ENCODE data around the gene GRIN1.
"Not testable (repeated sequence)": the region's sequence is repeated elsewhere in the genome, so short reads cannot be mapped to it uniquely, and the experiment has no call there.

The GRIN1 gene

GRCh38 chr9:137121927-137122795 is 16.8 kb upstream of the GRIN1 start:
- not testable (repeated sequence) for H3K36me3 ChIP-seq (ENCODE audit: control insufficient read depth in 2 of 2, insufficient read depth in 2 of 2, low read length in 2 of 2); H3K4me3 ChIP-seq (ENCODE audit: low read length in 2 of 2); H3K4me1 ChIP-seq (ENCODE audit: control insufficient read depth in 2 of 2, insufficient read depth in 2 of 2, low read length in 2 of 2); H3K9ac ChIP-seq (ENCODE audit: low read depth in 1 of 2, low read length in 2 of 2); H3K9me3 ChIP-seq (ENCODE audit: control insufficient read depth in 2 of 2, low read length in 2 of 2); H3K27me3 ChIP-seq (ENCODE audit: control insufficient read depth in 2 of 2, insufficient read depth in 2 of 2, low read length in 2 of 2); H3K27ac ChIP-seq (ENCODE audit: low read depth in 2 of 2, low read length in 2 of 2)

- H3K4me1 ChIP-seq (ENCODE audit: control insufficient read depth in 2 of 2, insufficient read depth in 2 of 2, low read length in 2 of 2): peaks cover 10 to 11% of the 10 kb centered on the region in 2 donors
- not testable (repeated sequence) for H3K27ac ChIP-seq (ENCODE audit: low read depth in 2 of 2, low read length in 2 of 2); H3K27me3 ChIP-seq (ENCODE audit: control insufficient read depth in 2 of 2, insufficient read depth in 2 of 2, low read length in 2 of 2); H3K4me3 ChIP-seq (ENCODE audit: low read length in 2 of 2); H3K9ac ChIP-seq (ENCODE audit: low read depth in 1 of 2, low read length in 2 of 2); H3K36me3 ChIP-seq (ENCODE audit: control insufficient read depth in 2 of 2, insufficient read depth in 2 of 2, low read length in 2 of 2); H3K9me3 ChIP-seq (ENCODE audit: control insufficient read depth in 2 of 2, low read length in 2 of 2)
Measured at GRCh38 chr9:137122796-137123467, 16.0 kb upstream of the GRIN1 start.

- no peak overlapping the region for H3K9ac ChIP-seq (ENCODE audit: low read depth in 1 of 2, low read length in 2 of 2)
- no peaks in the 10 kb centered on the region for H3K36me3 ChIP-seq (ENCODE audit: control insufficient read depth in 2 of 2, insufficient read depth in 2 of 2, low read length in 2 of 2)
- no peak overlapping the region for H3K4me3 ChIP-seq (ENCODE audit: low read length in 2 of 2)
- no peak overlapping the region for H3K27ac ChIP-seq (ENCODE audit: low read depth in 2 of 2, low read length in 2 of 2)
- no peaks in the 10 kb centered on the region for H3K27me3 ChIP-seq (ENCODE audit: control insufficient read depth in 2 of 2, insufficient read depth in 2 of 2, low read length in 2 of 2)
- no peaks in the 10 kb centered on the region for H3K9me3 ChIP-seq (ENCODE audit: control insufficient read depth in 2 of 2, low read length in 2 of 2)
- peaks cover 13 to 16% of the 10 kb centered on the region in 2 donors for H3K4me1 ChIP-seq (ENCODE audit: control insufficient read depth in 2 of 2, insufficient read depth in 2 of 2, low read length in 2 of 2)
Measured at GRCh38 chr9:137123468-137123837, 15.5 kb upstream of the GRIN1 start.

DNA sequence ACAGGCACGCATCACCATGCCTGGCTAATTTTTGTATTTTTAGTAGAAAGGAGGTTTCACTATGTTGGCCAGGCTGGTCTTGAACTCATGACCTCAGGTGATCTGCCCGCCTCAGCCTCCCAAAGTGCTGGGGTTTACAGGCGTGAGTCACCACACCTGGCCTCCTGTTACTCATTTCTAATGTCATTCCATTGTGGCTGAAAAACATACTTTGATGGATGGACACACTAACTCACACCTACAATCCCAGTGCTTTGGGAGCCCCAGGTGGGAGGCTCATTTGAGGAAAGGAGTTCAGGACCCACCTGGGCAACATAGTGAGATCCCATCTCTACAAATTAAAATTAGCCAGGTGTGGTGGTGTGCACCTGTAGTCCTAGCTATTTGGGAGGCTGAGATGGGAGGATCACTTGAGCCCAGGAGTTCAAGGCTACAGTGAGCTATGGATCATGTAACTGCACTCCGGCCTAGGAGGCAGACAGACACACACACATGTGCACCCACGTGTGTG is 14.9 kb upstream of the GRIN1 start:
- not testable (repeated sequence) for H3K27me3 ChIP-seq (ENCODE audit: control insufficient read depth in 2 of 2, insufficient read depth in 2 of 2, low read length in 2 of 2); H3K36me3 ChIP-seq (ENCODE audit: control insufficient read depth in 2 of 2, insufficient read depth in 2 of 2, low read length in 2 of 2); H3K9me3 ChIP-seq (ENCODE audit: control insufficient read depth in 2 of 2, low read length in 2 of 2); H3K4me3 ChIP-seq (ENCODE audit: low read length in 2 of 2); H3K27ac ChIP-seq (ENCODE audit: low read depth in 2 of 2, low read length in 2 of 2); H3K9ac ChIP-seq (ENCODE audit: low read depth in 1 of 2, low read length in 2 of 2)
- H3K4me1 ChIP-seq (ENCODE audit: control insufficient read depth in 2 of 2, insufficient read depth in 2 of 2, low read length in 2 of 2): peaks cover 18 to 22% of the 10 kb centered on the region in 2 donors

GRCh38 chr9:137126786-137127185 is 12.2 kb upstream of the GRIN1 start:
- Histone ChIP-seq H3K4me1 (ENCODE audit: control insufficient read depth in 2 of 2, insufficient read depth in 2 of 2, low read length in 2 of 2) (peaks cover 18 to 22% of the 10 kb centered on the region in 2 donors), H3K9me3 (ENCODE audit: control insufficient read depth in 2 of 2, low read length in 2 of 2) (no peaks in the 10 kb centered on the region), H3K9ac (ENCODE audit: low read depth in 1 of 2, low read length in 2 of 2) (peak overlapping the region; percentile 24 to 48), H3K36me3 (ENCODE audit: control insufficient read depth in 2 of 2, insufficient read depth in 2 of 2, low read length in 2 of 2) (no peaks in the 10 kb centered on the region), H3K27me3 (ENCODE audit: control insufficient read depth in 2 of 2, insufficient read depth in 2 of 2, low read length in 2 of 2) (no peaks in the 10 kb centered on the region), H3K4me3 (ENCODE audit: low read length in 2 of 2) (peak overlapping the region; percentile 30 to 70), H3K27ac (ENCODE audit: low read depth in 2 of 2, low read length in 2 of 2) (peak overlapping the region; percentile 29 to 43)

DNA sequence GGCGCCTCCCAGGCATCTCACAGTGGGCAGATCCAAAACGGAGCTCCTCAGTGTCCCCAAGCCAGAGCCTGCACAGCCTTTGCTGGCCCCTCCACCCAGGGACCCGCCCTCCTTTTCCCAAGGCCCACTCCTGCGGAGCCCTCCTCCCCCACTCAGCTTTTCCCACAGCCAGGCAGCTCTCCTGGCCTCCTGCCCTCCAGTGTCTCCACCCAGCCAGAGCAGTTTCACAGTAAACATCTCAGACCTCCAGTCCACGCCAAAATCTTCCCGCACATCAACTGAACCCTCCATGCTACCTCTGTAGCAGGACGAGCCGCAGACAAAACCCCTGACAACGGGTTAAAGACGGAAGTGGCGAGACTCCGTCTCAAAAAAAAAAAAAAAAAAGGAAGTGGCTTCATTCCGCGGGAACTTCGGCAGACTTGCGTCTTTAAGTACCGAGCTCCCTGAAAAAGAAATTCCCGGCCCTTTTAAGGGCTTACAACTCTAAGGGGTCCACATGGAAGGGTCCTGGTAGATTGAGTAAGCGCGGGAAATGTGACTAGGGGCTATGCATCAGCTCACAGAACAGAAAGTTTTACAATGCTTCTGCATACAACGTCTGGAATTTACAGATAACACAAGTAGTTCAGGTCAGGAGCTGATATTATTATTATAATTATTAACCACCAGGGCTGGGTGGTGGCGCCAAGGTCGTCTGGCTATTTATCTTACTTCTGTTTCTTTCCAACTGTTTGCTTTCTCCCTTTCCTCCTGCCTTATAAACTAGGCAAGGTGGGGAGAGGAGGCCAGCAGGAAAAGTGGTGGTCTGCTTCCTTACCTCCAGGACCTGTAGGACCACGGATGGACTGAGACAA is 11.4 kb upstream of the GRIN1 start:
- peaks cover 18 to 22% of the 10 kb centered on the region in 2 donors for H3K4me1 ChIP-seq (ENCODE audit: control insufficient read depth in 2 of 2, insufficient read depth in 2 of 2, low read length in 2 of 2)
- H3K9me3 ChIP-seq (ENCODE audit: control insufficient read depth in 2 of 2, low read length in 2 of 2): no peaks in the 10 kb centered on the region
- H3K27me3 ChIP-seq (ENCODE audit: control insufficient read depth in 2 of 2, insufficient read depth in 2 of 2, low read length in 2 of 2): no peaks in the 10 kb centered on the region
- H3K36me3 ChIP-seq (ENCODE audit: control insufficient read depth in 2 of 2, insufficient read depth in 2 of 2, low read length in 2 of 2): no peaks in the 10 kb centered on the region
- H3K9ac ChIP-seq (ENCODE audit: low read depth in 1 of 2, low read length in 2 of 2): peak overlapping the region; percentile 48 to 52
- peak overlapping the region; percentile 30 to 70 for H3K4me3 ChIP-seq (ENCODE audit: low read length in 2 of 2)
- peak overlapping the region; percentile 29 to 43 for H3K27ac ChIP-seq (ENCODE audit: low read depth in 2 of 2, low read length in 2 of 2)

DNA sequence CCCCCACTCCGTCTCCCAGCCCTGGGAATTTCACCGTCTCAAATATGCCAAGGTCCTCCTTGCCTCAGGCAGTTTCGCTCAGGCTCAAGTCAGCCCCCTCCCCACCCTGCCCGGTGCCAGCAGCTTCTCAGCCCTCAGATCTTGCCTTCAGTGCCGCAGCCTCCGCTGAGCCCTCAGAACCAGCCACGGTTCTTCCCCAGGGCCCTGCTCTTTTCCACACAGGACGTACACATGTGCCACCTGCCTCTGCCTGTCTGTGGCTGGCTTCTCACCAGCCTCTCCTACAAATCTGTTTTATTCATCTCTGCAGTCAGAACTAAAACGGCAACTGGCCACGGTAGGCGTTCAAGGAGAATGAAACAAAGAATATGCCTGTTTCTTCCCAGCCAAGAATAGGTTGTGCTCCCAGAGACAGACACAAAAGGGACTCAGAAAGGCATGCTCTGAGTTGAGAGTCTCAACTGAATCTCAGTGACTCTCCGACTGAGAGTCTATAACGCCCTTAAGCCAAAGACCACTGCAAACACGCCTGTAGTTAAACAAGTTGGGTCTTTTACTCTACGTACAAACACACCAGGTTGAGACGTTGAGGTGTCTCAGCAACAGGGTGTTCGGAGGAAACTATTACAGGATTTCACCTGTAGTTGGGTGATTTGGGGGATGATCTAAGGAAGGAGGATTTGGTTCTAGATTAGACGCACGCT is 10.6 kb upstream of the GRIN1 start:
- Histone ChIP-seq H3K9ac (ENCODE audit: low read depth in 1 of 2, low read length in 2 of 2) (peak overlapping the region in 1 of 2 donors; percentile 16), H3K9me3 (ENCODE audit: control insufficient read depth in 2 of 2, low read length in 2 of 2) (no peaks in the 10 kb centered on the region), H3K27me3 (ENCODE audit: control insufficient read depth in 2 of 2, insufficient read depth in 2 of 2, low read length in 2 of 2) (no peaks in the 10 kb centered on the region), H3K36me3 (ENCODE audit: control insufficient read depth in 2 of 2, insufficient read depth in 2 of 2, low read length in 2 of 2) (no peaks in the 10 kb centered on the region), H3K4me1 (ENCODE audit: control insufficient read depth in 2 of 2, insufficient read depth in 2 of 2, low read length in 2 of 2) (peaks cover 18 to 22% of the 10 kb centered on the region in 2 donors), H3K27ac (ENCODE audit: low read depth in 2 of 2, low read length in 2 of 2) (peak overlapping the region in 1 of 2 donors; percentile 2), H3K4me3 (ENCODE audit: low read length in 2 of 2) (peak overlapping the region; percentile 79 to 80)

GRCh38 chr9:137128862-137129455 is 10.0 kb upstream of the GRIN1 start:
- peak overlapping the region; percentile 79 to 80 for H3K4me3 ChIP-seq (ENCODE audit: low read length in 2 of 2)
- no peaks in the 10 kb centered on the region for H3K9me3 ChIP-seq (ENCODE audit: control insufficient read depth in 2 of 2, low read length in 2 of 2)
- peak overlapping the region in 1 of 2 donors; percentile 52 for H3K27ac ChIP-seq (ENCODE audit: low read depth in 2 of 2, low read length in 2 of 2)
- no peaks in the 10 kb centered on the region for H3K36me3 ChIP-seq (ENCODE audit: control insufficient read depth in 2 of 2, insufficient read depth in 2 of 2, low read length in 2 of 2)
- peak overlapping the region; percentile 47 to 70 for H3K9ac ChIP-seq (ENCODE audit: low read depth in 1 of 2, low read length in 2 of 2)
- peaks cover 16 to 22% of the 10 kb centered on the region in 2 donors for H3K4me1 ChIP-seq (ENCODE audit: control insufficient read depth in 2 of 2, insufficient read depth in 2 of 2, low read length in 2 of 2)
- no peaks in the 10 kb centered on the region for H3K27me3 ChIP-seq (ENCODE audit: control insufficient read depth in 2 of 2, insufficient read depth in 2 of 2, low read length in 2 of 2)

DNA sequence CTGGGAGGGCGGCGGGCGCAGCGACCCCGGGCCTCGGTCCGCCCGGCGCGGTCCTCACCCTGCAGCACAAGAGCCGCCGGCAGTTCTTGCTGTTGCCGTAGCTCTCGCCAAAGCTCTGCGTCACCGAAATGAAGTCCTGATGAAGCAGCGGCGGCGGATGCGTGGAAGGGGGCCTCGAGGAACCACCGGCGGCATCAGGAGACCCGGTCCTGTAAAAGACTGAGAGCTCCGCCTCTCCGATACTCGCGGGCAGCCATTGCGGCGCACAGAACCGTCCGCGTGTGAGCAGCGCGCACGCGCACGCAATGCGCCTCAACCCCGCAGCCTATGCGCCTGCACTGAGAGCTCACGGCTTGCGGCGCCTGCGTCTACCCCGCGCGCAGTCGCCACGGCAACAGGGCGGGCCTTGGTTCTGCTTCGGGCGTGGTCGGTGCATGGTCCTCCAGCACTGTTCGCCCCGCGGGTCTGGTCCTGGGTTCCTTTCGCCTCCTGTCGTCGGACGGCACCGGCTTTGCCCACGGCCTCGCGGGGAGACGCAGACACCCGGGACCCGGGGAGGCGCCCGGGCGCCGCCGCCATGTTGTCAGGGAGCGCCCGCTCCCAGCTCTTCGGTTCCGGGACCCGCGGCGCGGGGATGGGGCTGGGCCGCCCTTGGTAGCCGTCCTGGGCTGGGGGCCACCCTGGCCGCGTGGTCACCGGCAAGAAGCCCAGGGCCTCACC is 9.3 kb upstream of the GRIN1 start:
- Histone ChIP-seq H3K4me1 (ENCODE audit: control insufficient read depth in 2 of 2, insufficient read depth in 2 of 2, low read length in 2 of 2) (peaks cover 16 to 22% of the 10 kb centered on the region in 2 donors), H3K9ac (ENCODE audit: low read depth in 1 of 2, low read length in 2 of 2) (peak overlapping the region; percentile 63 to 70), H3K4me3 (ENCODE audit: low read length in 2 of 2) (peak overlapping the region; percentile 79 to 80), H3K9me3 (ENCODE audit: control insufficient read depth in 2 of 2, low read length in 2 of 2) (no peaks in the 10 kb centered on the region), H3K36me3 (ENCODE audit: control insufficient read depth in 2 of 2, insufficient read depth in 2 of 2, low read length in 2 of 2) (no peaks in the 10 kb centered on the region), H3K27ac (ENCODE audit: low read depth in 2 of 2, low read length in 2 of 2) (peak overlapping the region; percentile 29 to 52), H3K27me3 (ENCODE audit: control insufficient read depth in 2 of 2, insufficient read depth in 2 of 2, low read length in 2 of 2) (no peaks in the 10 kb centered on the region)
